GM04504 (cell line): Measurements from ENCODE around the gene PABPN1.

Experiments used
- DNase-seq: peaks from one replicate; pipeline ENCODE4 v3.0.0-alpha.2; 2012; ENCODE audit warnings: low read depth

PABPN1 gene

DNA sequence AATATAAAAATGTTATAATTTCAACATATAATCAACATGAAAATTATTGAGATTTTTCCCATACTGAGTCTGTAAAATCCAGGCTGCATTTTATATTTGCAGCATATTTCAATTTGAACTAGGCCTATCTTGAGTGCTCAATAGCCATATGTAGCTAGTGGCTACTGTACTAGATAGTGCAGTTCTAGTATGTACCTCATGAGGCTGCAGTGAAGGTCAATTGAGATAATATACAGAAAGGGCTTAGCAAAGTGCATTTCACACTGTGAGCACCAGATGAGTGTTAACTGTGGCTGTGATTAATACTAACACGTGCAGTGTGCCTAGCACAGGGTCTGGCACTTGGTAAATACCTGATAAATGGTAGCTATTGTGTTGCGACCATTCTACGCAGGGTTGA, 36.8 kb downstream of the PABPN1 start:
- no peak for DNase-seq

DNA sequence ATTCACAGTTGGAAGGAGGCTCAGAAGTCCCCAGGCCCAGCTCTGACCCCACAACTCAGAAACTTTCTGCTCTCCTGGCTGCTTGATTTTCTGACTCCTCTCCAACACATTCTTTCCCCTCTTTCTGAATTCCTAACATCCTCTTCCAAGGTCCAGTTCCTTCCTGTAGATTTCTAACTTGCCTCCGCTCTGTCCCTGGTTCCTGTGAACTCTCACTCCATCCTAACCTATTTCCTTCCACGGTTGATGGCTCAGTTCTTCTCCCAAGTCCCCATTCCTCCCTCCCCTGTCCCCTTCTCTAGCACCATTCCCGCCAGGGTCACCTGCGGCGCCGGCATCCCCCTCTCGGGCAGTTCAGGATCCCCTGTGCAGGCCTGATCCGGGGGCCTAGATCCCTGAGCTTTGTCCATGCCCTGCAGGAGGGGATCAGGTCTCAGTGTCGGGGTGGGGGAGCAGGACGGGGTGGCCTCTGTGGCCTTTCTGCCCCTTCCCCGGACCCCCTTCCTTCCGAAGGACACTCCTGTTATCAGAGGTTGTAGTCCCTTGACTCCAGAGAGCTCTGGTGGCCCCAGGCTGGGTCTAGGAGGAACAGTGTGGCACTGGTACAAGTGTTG, 37.4 kb downstream of the PABPN1 start:
- no peak for DNase-seq

DNA sequence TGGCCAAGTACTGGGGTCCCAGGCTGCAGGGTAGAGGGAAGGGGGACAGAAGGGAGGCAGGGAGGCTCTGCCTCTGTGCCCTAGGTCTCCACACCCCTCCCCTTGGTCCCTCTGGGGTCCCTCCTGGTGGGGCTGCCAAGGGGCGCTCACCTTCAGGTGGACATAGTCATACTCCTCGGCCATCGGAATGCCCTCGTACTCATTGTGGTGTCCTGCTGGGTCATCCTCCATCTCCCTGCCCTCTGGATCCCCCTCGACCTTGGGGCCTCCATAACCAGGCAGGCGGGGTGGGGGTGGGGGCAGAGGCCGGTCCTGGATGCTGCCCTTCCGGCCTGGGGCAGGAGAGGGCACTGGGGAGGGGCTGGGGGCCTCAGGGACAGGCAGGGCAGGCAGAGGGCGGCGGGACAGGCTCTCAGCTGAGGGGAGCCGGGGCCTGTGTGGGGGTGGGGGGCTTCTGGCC, 37.9 kb downstream of the PABPN1 start:
- no peak for DNase-seq

DNA sequence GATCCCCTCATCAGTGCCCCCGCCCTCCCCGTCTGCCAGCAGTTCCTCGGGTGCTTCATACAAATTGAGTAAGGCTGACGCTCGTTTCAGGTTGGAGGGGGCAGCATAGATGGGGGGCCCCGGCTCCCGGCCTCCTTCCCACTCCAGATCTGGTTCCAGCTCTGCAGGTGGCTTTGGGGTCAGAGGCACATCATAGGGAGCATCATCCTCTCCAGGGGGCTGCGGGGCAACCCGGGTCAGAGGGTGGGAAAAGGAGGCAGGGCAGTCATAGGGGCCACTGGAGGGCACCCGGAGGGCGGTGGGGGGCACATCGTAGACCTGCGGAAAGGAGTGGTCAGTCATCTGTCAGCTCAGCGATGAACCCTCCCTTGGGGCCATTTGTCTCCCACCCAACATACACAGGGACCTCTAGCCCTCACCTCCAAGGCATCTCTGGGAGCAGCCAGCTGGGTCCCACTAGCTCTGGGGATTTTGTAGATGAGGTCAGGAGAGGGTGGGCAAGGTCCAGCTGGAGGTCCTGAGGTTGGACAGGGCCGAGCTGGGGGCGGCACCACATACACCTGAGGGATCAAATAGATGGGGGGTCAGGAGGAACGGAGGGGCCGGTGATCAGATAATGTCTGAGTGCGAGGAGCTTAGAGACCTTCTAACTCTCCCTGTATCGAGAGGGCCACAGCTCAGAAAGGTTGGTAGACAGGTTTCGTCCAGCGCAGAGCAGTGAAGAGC, 38.6 kb downstream of the PABPN1 start:
- DNase-seq, result no peak

DNA sequence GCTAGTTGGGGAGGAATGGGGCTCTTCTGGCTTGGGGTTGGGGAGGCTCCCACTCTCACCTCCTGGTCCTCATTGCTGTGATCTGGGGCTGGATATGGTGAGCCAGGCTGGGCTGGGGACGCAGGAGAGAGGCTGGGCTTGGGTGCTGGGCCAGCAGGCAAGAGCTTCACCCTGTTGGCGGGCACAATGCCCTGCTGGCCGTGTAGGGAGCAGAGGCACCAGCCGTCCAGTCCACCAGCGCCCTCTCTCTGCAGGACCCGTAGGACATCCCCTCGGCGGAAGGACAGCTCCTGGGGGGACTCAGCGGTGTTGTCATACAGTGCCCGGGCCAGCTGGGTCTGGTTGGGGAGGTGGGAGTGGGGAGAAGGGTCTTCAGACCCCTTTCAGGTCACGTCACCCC, 39.2 kb downstream of the PABPN1 start:
- DNase-seq, result no peak

DNA sequence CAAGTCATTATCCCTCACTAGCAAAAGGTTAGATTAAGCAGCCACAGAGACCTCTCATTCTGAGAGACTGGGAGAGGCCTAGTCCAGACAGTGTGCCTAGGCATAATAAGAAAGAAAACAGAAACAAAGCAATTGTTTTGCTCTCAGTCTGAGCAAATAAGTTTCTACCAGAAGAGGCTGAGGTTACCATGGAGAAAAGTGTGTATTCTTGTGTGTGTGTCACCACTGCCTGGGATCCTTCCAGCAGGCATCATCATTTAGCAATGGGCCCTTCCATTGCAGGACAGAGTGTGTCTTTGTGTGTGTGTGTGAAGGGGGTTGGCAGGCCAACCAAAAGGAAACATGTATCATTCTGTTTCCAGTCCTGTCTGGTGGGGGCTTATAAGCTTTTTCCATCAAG, 40.1 kb downstream of the PABPN1 start:
- DNase-seq, result no peak

DNA sequence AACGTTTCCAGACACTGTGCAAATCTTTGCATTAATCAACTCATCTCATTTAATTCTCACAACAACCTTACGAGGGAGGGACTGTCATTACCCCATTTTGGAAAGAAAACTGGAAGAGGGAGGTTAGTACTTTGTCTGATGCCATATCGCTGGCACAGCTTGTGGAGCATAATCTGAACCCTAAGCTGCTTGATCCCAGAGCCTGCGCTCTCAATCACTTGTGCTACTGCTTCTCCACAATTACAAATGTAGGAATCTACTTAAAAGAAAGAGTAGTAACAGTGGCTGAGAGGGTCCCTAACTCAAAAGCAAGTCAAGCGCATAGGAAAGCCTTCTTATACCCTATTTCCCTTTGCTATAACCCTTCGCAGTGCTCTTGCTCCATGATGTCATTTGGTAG, 40.5 kb downstream of the PABPN1 start:
- no peak for DNase-seq

DNA sequence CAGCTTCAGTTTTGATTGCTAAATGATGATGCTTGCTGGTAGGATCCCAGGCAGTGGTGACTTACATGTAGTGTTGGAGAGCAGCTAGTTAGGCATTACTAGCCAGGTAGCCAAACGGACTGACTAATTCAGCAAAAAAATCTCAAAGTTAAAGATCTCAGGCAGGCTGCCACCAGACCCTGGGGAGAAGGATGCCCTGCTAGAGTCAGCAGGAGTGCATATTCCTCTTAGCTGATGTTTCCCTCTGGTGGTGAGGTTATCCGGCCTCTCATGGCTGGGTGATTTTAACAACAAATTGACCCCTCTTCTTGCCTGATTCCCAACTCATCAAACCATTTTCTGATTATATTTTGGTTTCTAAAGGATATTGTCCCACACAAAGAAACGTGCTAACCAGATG, 40.9 kb downstream of the PABPN1 start:
- DNase-seq, result no peak

DNA sequence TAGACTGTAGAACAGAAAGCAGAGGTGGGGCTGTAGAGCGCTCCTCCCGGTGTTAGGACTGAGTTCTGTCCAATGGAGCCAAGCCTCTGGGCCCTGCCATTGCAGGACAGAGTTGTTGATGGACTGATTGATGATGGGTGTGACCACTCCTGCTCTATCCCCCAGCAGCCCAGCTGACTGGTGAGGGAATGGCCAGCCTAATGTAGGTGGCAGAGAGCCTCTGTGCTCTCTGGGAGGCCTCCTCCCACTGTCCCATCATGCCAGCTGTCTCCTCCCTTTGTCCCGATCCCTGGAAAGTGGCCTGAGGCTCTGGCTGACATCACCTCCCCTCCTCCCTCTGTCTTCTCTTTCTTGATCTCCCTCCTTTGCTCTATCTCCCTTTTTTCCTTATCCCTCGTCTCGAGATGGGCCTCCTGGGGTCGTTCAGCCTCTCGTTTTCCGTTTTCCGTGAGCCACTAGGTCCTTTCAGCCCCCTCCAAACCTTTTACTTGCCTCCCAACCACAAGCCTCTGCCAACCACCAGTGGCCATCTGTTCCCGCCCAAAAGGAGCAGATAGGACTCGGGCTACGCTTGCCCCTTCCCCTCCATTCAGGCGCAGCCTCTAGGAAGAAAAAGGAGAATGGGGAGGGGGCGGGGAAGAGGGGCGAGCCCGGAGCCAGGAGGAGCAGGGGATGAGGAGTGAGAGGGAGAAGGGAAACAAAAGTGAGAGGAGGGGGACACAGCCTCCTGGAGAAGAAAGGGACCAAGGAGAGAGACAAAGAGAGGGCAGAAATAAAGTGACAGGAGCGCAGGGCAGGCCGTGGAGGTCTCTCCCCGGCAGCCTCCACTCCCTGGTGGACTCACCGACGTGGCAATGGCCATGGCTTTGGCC, 43.1 kb downstream of the PABPN1 start:
- no peak for DNase-seq

DNA sequence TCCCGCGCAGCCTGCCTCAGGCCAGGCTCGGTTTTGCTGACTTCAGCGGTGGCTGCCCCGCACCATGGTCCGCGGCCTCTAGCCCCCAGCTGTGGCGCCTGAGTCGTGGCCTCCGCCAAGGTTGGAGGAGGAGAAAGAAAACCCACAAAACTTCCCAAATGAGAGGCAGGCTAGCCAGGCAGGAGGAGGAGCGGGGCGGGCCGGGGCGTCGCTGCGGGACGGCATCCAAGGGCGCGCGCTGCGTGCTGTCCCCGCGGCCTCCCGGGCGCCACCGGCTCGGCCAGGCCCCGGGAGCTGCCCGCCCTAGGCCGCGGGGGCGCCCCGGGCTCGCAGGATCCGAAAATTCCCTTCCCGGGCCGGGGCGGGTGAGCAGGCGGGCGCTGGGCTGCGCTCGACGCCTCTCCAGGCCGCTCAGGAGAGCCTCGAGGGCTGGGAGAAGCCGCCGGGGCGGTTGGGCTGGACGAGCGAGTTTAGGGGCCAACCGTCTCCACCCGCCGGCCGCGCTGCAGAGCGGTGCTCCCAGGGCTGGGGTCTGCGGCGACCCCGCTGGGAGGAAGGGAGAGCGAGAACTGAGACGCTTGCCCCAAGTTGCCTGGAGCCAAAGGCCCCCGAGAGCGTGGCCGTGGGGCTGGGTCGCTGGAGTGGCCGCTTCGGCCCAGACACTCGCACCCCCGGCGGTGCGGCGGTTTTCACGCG, 43.9 kb downstream of the PABPN1 start, which contains the start of gene EFS:
EFS (minus strand) TSS at position 137 of the 696 bp plus-strand sequence. CDS start 147 bp downstream, outside the sequence.
- DNase-seq, result no peak

DNA sequence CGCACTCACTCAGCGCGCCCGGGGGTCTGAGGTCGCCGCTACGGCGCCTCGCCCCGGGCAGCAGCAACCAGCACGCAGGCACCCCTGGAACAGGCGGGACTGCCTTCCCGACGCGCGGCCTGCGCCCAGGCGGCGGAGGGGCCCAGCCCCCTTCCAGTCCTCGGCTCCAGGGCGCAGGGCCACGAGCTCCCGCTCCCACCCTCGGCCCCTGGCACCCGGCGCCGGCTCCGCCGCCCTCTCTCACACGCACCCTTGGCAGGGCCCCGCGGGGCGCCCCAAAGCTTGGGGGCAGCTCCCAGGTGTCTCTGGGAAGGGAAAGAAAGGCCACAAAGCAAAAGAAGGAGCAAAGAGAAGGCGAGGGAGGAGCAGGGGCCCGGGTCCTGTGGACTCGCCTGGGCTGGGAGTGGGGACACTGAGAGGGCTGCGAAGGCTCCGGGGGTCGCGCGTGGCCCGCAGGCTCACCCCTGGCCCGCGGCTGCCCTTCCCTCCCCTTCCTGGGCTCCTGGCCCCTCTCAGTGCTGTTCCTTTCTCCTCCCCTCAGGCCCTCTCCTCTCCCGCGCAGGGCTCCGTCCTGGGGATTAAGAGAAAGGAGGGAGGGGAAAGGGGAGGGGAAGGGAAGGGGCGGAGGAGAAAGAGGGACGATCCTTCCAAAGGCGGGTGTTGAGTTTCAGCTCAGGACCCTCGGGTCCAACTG, 44.6 kb downstream of the PABPN1 start:
- DNase-seq, result no peak

DNA sequence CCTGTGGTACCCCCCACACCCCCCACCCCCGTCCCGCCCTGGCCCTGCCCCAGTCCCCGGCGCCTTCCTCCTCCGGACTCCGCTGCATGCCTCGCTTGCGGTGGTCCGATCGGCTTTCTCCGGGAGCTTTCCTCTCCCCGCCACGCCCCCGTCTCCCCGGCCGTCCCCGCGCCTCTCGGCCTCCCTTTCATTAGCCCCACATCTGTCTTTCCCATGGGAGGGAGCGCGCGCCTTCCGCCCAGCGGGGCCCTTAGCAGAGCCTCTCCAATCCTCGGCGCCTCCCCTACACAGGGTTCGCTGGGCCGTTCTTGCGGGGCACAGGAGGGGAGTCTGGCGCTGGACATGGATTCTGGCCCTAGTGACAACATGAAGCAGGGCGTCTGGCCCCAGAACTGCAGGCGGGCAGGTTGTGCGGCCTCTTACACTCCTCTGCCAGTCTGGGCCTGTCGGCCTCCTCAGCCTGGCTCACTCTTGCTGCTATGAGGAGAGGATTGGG, 45.2 kb downstream of the PABPN1 start:
- no peak for DNase-seq

DNA sequence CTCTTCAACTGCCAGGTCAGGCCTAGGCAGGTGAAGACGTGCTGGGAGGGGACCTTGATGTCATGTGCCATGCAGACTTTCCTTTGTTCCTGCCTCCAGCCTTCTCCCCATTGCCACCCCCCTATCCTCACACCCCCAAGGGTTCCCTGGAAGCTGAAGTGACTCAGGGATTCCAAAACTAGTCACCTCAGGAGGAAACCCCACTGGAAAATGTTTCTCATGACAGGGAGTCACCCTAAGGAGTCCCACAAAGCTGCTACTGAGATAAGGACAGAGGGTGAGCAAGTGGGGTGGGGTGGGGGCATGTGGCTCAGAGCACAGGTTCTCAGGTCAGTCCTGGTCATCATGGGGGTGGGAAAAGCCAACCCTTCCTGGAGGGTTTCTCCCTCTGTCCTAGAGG, 49.0 kb downstream of the PABPN1 start:
- no peak for DNase-seq

DNA sequence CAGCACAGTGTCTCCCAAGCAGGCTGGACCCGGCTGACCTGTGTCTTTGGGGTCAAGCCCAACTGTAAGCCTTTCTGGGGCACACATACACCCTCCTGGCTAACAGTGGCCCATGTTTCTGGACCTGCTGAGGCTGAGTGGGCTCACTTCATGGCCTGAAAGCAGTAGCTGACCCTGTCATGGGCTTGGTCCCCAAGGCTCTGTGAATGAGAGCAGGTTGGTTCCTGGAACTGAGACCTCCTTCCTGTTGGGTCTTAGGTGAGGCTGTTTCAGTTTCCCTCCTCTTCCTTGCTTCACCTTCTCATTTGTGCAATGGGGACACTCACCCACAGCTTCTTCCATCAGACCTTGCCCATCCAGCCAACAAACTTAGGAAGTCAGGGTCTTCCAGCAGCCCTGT, 50.6 kb downstream of the PABPN1 start:
- DNase-seq, result no peak

DNA sequence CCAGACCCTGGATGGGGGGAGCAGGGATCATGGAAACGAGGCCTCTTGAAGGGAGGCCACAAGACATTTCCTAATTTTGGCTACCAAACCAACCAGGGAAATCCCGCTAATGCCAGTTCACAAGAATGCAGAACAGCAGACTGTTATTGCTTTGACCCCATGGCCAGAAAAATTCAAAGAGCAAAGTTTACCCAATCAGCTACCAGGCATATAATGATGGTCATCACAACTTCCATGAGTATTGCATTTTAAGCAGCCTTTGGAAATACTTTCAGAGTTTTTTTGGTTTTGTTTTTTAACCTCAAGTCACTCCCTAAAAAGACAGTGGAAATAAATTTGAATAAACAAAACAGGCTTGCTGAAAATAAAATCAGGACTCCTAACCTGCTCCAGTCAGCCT, 51.3 kb downstream of the PABPN1 start, which contains the start of gene IL25:
IL25 (plus strand) TSS at position 301 of the 400 bp plus-strand sequence.
- no peak for DNase-seq

DNA sequence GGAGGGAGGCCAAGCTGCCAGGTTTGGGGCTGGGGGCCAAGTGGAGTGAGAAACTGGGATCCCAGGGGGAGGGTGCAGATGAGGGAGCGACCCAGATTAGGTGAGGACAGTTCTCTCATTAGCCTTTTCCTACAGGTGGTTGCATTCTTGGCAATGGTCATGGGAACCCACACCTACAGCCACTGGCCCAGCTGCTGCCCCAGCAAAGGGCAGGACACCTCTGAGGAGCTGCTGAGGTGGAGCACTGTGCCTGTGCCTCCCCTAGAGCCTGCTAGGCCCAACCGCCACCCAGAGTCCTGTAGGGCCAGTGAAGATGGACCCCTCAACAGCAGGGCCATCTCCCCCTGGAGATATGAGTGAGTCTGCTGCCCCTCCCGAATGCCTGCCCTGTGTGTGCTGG, 51.8 kb downstream of the PABPN1 start:
- DNase-seq, result no peak
